Uterus (tissue), 2 donors: Measurements from ENCODE around the gene EVI5.

ENCODE experiments used
- CTCF ChIP-seq, 4 experiments: fragments of 200-600 bp in 2 of 4; fragments of 450-650 bp in 2 of 4; sonication (generic) in 2 of 4; IDR thresholded peaks; one replicate each; pipeline ENCODE4 v1.5.1; 2016 to 2019; ENCODE audit warnings: antibody characterized with exemption in 4 of 4, mild to moderate bottlenecking in 2 of 4, moderate library complexity in 1 of 4
- POLR2A ChIP-seq, 2 donors: fragments of 450-650 bp; IDR thresholded peaks; one replicate each; pipeline ENCODE4 v1.6.1; 2016; ENCODE audit warnings: antibody characterized with exemption in 2 of 2, mild to moderate bottlenecking in 1 of 2, moderate library complexity in 1 of 2

- TF ChIP-seq POLR2A (IDR thresholded peaks at IDR 0.05) (no peak), CTCF (IDR thresholded peaks at IDR 0.05) (no peak)
These were observed 282.7 kb downstream of the EVI5 start for GRCh38 chr1:92502247-92502646.
